Activated CD8-positive, alpha-beta T cell treated with anti-CD3 and anti-CD28 coated beads for 36 hours (primary cell): ENCODE data around the gene UNC13A. TPM values are rescaled to one million over a fixed set of nuclear protein-coding genes. Genes with fewer than 3 reads are reported as not detected.

ENCODE experiments used
- ATAC-seq: fragments of 200-7000 bp; cut with Tn5 transposase; one replicate; pipeline ENCODE4 v1.10.0; 2021; ENCODE audit warnings: mild to moderate bottlenecking, moderate library complexity
- CTCF ChIA-PET: fragments of 350-600 bp; sonication (Branson Sonifier 250); formaldehyde crosslinking; loops from one replicate; lab custom pipeline; 2021; ENCODE audit warnings: antibody characterized with exemption; lab: Charles Lee
- POLR2A ChIA-PET: fragments of 350-600 bp; sonication (Branson Sonifier 250); formaldehyde crosslinking; loops from one replicate; lab custom pipeline; 2021; ENCODE audit warnings: antibody characterized with exemption; lab: Charles Lee
- DNase-seq: peaks from one replicate; pipeline ENCODE4 v3.0.0-alpha.2; 2020
- H3K27ac Mint-ChIP-seq: one replicate; pipeline ENCODE4 v1.8.0; 2021; ENCODE audit warnings: mild to moderate bottlenecking, mixed read lengths
- H3K27me3 Mint-ChIP-seq: one replicate; pipeline ENCODE4 v1.8.0; 2021; ENCODE audit warnings: mixed read lengths
- H3K36me3 Mint-ChIP-seq: one replicate; pipeline ENCODE4 v1.8.0; 2021; ENCODE audit warnings: low read depth, mixed read lengths
- H3K4me1 Mint-ChIP-seq: one replicate; pipeline ENCODE4 v1.8.0; 2021; ENCODE audit warnings: low read depth, mixed read lengths
- H3K4me3 Mint-ChIP-seq: one replicate; pipeline ENCODE4 v1.8.0; 2021; ENCODE audit warnings: mild to moderate bottlenecking, moderate library complexity, mixed read lengths
- H3K9me3 Mint-ChIP-seq: one replicate; pipeline ENCODE4 v1.8.0; 2021; ENCODE audit warnings: mixed read lengths
- CTCF ChIP-seq: fragments of 200-600 bp; IDR thresholded peaks from one replicate; pipeline ENCODE4 v1.8.0; 2022; ENCODE audit warnings: antibody characterized with exemption, mild to moderate bottlenecking
- intact Hi-C: fragments of 100-400 bp; cut with micrococcal nuclease; formaldehyde crosslinking; loops from one replicate; pipeline ENCODE4 v1.10.0; 2022
- total RNA-seq, 2 experiments: library from RNA; stranded (reverse); gene quantifications; one replicate each; pipeline ENCODE4 v1.2.3, GENCODE V29; 2021

The UNC13A gene
- total RNA-seq, 2 experiments from 2014 or later, result not detected

GRCh38 chr19:17562561-17562960 lies 125.6 kb downstream of the UNC13A start:
- H3K36me3 Mint-ChIP-seq, result peaks cover 45% of the 10 kb centered on the region
- TF ChIP-seq CTCF, result no peak
- H3K4me1 Mint-ChIP-seq, result peaks cover 3% of the 10 kb centered on the region
- no peak overlapping the region for H3K27ac Mint-ChIP-seq
- ATAC-seq (no peak), DNase-seq (no peak)
- intact Hi-C loops, result no loop called here
- no peaks in the 10 kb centered on the region for H3K27me3 Mint-ChIP-seq
- ChIA-PET CTCF (interaction anchor here (2.3 to 2.7 kb wide), 2 partner anchors 11 to 67 kb away, joined by 7 to 14 read pairs; no protein-coding TSS in a partner anchor), POLR2A (interaction anchor here (0.5 to 1.9 kb wide), 7 partner anchors 9 to 767 kb away, joined by 3 to 5 read pairs (median 3); no protein-coding TSS in a partner anchor)
- H3K4me3 Mint-ChIP-seq, result no peak overlapping the region
- no peaks in the 10 kb centered on the region for H3K9me3 Mint-ChIP-seq

GRCh38 chr19:17562097-17562496 lies 126.1 kb downstream of the UNC13A start:
- intact Hi-C loops, result no loop called here
- Mint-ChIP-seq H3K4me1 (peaks cover 3% of the 10 kb centered on the region), H3K36me3 (peaks cover 44% of the 10 kb centered on the region), H3K9me3 (no peaks in the 10 kb centered on the region), H3K27ac (no peak overlapping the region), H3K4me3 (no peak overlapping the region), H3K27me3 (no peaks in the 10 kb centered on the region)
- no peak for TF ChIP-seq CTCF
- CTCF ChIA-PET, result interaction anchor here (2.3 to 2.7 kb wide), 2 partner anchors 11 to 66 kb away, joined by 7 to 14 read pairs; no protein-coding TSS in a partner anchor
- ATAC-seq, result no peak
- POLR2A ChIA-PET, result interaction anchor here (0.5 to 1.0 kb wide), 3 partner anchors 10 to 249 kb away, joined by 3 read pairs; no protein-coding TSS in a partner anchor
- DNase-seq, result no peak

- ChIA-PET CTCF (interaction anchor here (1.8 kb wide), 1 partner anchor 64 kb away, joined by 8 read pairs; no protein-coding TSS in a partner anchor), POLR2A (no interaction called here)
- Mint-ChIP-seq H3K27ac (no peak overlapping the region), H3K36me3 (peaks cover 40% of the 10 kb centered on the region), H3K4me3 (no peak overlapping the region), H3K9me3 (no peaks in the 10 kb centered on the region), H3K27me3 (no peaks in the 10 kb centered on the region), H3K4me1 (peaks cover 9% of the 10 kb centered on the region)
- DNase-seq (no peak), ATAC-seq (no peak)
- intact Hi-C loops, result no loop called here
- TF ChIP-seq CTCF, result no peak
These were observed 128.0 kb downstream of the UNC13A start for GRCh38 chr19:17560205-17560595.

DNA sequence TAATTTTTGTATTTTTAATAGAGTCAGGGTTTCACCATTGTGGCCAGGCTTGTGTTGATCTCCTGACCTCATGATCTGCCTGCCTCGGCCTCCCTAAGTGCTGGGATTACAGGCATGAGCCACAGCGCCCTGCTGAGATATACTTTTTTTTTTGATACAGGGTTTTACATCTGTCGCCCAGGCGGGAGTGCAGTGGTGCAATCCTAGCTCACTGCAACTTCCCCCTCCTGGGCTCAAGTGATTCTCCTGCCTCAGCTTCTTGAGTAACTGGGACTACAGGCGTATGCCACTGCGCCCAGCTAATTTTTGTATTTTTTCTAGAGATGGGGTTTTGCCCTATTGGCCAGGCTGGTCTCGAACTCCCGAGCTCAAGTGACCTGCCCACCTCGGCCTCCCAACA lies 130.7 kb downstream of the UNC13A start:
- no peak for DNase-seq
- POLR2A ChIA-PET, result interaction anchor here (0.8 to 1.6 kb wide), 7 partner anchors 8 to 162 kb away, joined by 3 to 8 read pairs (median 4); partner anchors contain the start of gene PGLS
- H3K4me3 Mint-ChIP-seq, result peak overlapping the region; percentile 87
- H3K27me3 Mint-ChIP-seq, result no peaks in the 10 kb centered on the region
- no peaks in the 10 kb centered on the region for H3K9me3 Mint-ChIP-seq
- CTCF ChIA-PET, result interaction anchor here (1.4 to 3.4 kb wide), 3 partner anchors 16 to 92 kb away, joined by 3 to 21 read pairs (median 6); no protein-coding TSS in a partner anchor
- no peak for TF ChIP-seq CTCF
- H3K27ac Mint-ChIP-seq, result no peak overlapping the region
- no peak for ATAC-seq
- H3K36me3 Mint-ChIP-seq, result peaks cover 33% of the 10 kb centered on the region
- peaks cover 13% of the 10 kb centered on the region for H3K4me1 Mint-ChIP-seq
- intact Hi-C loops, result no loop called here

DNA sequence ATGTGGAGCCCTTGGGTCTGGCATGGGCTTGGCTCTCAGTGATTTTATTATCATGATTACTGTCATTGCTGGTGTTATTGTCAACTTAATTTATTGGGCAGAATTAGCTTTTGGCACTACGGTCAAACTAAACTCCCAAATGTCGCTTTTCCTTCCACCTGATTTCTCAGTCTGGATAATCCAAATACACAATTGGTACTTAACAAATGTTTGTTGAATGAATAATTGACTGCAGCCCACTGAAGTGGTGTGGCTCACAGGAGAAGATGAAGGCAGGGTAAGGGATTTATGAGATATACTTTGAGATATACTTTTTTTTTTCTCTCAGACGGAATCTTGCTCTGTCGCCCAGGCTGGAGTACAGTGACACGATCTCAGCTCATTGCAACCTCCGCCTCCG lies 131.2 kb downstream of the UNC13A start:
- peak overlapping the region; percentile 87 for H3K4me3 Mint-ChIP-seq
- H3K36me3 Mint-ChIP-seq, result peaks cover 30% of the 10 kb centered on the region
- POLR2A ChIA-PET, result interaction anchor here (0.8 to 1.6 kb wide), 9 partner anchors 8 to 194 kb away, joined by 3 to 8 read pairs (median 4); partner anchors contain the start of genes FCHO1 and PGLS
- TF ChIP-seq CTCF, result no peak
- H3K4me1 Mint-ChIP-seq, result peaks cover 11% of the 10 kb centered on the region
- ATAC-seq (no peak), DNase-seq (no peak)
- H3K27me3 Mint-ChIP-seq, result no peaks in the 10 kb centered on the region
- no peaks in the 10 kb centered on the region for H3K9me3 Mint-ChIP-seq
- peak overlapping the region; percentile 76 for H3K27ac Mint-ChIP-seq
- CTCF ChIA-PET, result interaction anchor here (1.0 to 3.4 kb wide), 3 partner anchors 17 to 61 kb away, joined by 4 to 21 read pairs (median 6); no protein-coding TSS in a partner anchor
- intact Hi-C loops, result no loop called here
